Psoas muscle (tissue), 8 donors: ENCODE measurements around the gene ABCA10. TPM values are rescaled to one million over a fixed set of nuclear protein-coding genes. Genes with fewer than 3 reads are reported as not detected.

Experiments used
- ATAC-seq, 4 donors: fragments of 200-7000 bp; cut with Tn5 transposase; one replicate each; pipeline ENCODE4 v1.9.1; 2020; ENCODE audit warnings: moderate library complexity in 3 of 4, mild to moderate bottlenecking in 2 of 4
- DNase-seq, 2 donors: peaks; one replicate each; pipeline ENCODE4 v3.0.0-alpha.2; 2020
- H3K27ac ChIP-seq: fragments of 200-600 bp; one replicate; pipeline ENCODE4 v1.8.0; 2022
- H3K27me3 ChIP-seq, 3 donors: fragments of 200-600 bp in 1 of 3; one replicate each; pipeline versions ENCODE4 v1.6.1 to v1.8.0; 2013 to 2022; ENCODE audit warnings: low read length in 2 of 3, mild to moderate bottlenecking in 2 of 3, moderate library complexity in 1 of 3; ENCODE audit not compliant: insufficient read depth in 3 of 3
- H3K36me3 ChIP-seq, 2 donors: fragments of 200-600 bp in 1 of 2; one replicate each; pipeline versions ENCODE4 v1.6.1 to v1.8.0; 2013 to 2022; ENCODE audit warnings: low read depth in 1 of 2, mild to moderate bottlenecking in 1 of 2, moderate library complexity in 1 of 2; ENCODE audit not compliant: insufficient read depth in 1 of 2
- H3K4me1 ChIP-seq: fragments of 200-600 bp; one replicate; pipeline ENCODE4 v1.8.0; 2022
- H3K4me3 ChIP-seq: fragments of 200-600 bp; one replicate; pipeline ENCODE4 v1.8.0; 2022; ENCODE audit warnings: mild to moderate bottlenecking
- H3K9me3 ChIP-seq: fragments of 200-600 bp; one replicate; pipeline ENCODE4 v1.8.0; 2022
- WGBS, 3 donors: extraction: QIAGEN DNeasy Blood & Tissue Kit; methylation state at CpG; one replicate each; pipeline versions ENCODE4 v1.1.6 to v1.1.7; 2013; 5-methylcytosine and 5-hydroxymethylcytosine counted together
- intact Hi-C, 2 donors: fragments of 100-400 bp; cut with DNase I; formaldehyde crosslinking; loops; one replicate each; pipeline versions ENCODE4 v1.11.0 to v1.14.2; 2022
- polyA plus RNA-seq, 3 donors: library from polyadenylated mRNA; stranded (reverse); fragments of 200-250 nt; gene quantifications; one replicate each; pipeline ENCODE4 v1.2.3, GENCODE V29; 2013
- total RNA-seq, 4 donors: library from RNA; stranded (reverse); fragmentation: NEBNext Ultra II Directional in 2 of 4; extraction: Animal tissue kit (Norgen Biotek cat#: 25700) in 2 of 4; gene quantifications; one replicate each; pipeline versions ENCODE4 v1.2.1 to v1.2.4, GENCODE V29; 2021 to 2023
- TF ChIP-seq, protein P1 (sequence below): fragments of 200-600 bp; IDR thresholded peaks from one replicate; pipeline ENCODE4 v1.8.0; 2022; ENCODE audit warnings: antibody characterized with exemption
- donor health status: healthy with polysubstance abuse.
- donor health status: DM: no; HTN: no; CAD: no; lungs with moderate emphysema.
- donor health status: Bipolar disorder and iron deficiency.
- donor health status: healthy.
- donor health status: DM: yes; HTN: yes; CAD: no.
- donor health status: DM: no; HTN: no; CAD: no.
- donor health status: DM: no; HTN: no; CAD: no.
- donor health status: DM: yes; HTN: yes; CAD: no.

Gene ABCA10
- total and polyA plus RNA-seq, 7 donors, result 1.4 to 9.6 (median 5.0) TPM

DNA sequence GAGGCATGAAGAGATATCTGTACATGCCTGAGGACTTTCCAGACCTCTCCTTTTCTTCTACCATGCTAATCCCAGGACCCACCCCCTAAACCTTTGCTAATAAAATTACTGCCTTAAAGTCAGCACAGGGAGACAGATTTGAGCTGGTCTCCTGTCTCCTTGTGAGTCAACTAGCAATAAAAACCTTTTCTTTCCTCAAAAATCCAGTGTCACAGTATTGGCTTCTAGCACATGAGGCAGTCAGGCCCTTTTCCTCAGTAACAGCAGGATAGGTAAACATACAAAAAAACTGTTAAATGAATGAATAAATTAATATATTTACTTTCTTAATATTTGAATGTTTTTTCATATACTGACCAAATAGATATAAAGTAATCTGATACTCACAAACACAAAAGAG, 41.3 kb downstream of the ABCA10 start:
- Histone ChIP-seq H3K36me3 (peaks cover 0 to 100% of the 10 kb centered on the region in 2 donors), H3K4me1 (no peaks in the 10 kb centered on the region), H3K9me3 (no peaks in the 10 kb centered on the region), H3K4me3 (no peak overlapping the region), H3K27ac (no peak overlapping the region), H3K27me3 (no peaks in the 10 kb centered on the region)
- TF ChIP-seq, protein P1, sequence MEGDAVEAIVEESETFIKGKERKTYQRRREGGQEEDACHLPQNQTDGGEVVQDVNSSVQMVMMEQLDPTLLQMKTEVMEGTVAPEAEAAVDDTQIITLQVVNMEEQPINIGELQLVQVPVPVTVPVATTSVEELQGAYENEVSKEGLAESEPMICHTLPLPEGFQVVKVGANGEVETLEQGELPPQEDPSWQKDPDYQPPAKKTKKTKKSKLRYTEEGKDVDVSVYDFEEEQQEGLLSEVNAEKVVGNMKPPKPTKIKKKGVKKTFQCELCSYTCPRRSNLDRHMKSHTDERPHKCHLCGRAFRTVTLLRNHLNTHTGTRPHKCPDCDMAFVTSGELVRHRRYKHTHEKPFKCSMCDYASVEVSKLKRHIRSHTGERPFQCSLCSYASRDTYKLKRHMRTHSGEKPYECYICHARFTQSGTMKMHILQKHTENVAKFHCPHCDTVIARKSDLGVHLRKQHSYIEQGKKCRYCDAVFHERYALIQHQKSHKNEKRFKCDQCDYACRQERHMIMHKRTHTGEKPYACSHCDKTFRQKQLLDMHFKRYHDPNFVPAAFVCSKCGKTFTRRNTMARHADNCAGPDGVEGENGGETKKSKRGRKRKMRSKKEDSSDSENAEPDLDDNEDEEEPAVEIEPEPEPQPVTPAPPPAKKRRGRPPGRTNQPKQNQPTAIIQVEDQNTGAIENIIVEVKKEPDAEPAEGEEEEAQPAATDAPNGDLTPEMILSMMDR, result no peak
- DNase-seq (no peak), ATAC-seq (no peak)
- intact Hi-C loops, result no loop called here

DNA sequence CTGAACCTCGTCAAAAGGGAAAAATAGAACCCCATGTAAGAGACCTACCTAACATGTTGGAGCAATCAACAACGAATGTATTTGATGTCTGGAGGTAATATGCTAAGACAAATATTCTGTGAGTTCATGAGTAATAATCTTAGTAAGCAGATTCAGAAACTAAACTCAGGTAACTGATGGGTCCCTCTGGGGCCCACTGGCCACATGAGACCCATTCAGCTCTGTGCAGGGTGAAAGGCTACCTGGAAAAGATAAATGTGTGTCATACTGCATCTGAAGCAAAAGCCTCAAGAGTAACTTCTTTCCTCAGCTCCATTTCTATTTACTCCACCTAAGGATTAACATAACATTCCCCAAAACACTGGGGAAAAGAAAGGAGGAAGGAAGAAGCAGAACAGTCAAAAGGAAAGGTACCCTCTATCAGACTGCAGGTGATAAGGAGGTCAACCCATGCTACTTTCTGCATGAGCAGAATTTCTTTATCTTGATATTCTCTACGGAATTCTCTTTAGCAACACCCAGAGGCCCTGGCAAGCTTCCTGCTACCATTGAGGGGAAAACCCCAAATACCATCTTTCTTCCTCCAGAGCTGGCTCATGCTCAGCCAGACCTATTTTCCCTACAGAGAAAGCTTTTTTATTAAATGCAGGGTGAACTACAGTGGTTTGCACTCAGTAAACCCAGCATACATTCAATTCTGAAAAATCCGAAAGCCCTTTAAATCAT, 49.2 kb downstream of the ABCA10 start:
- H3K4me1 ChIP-seq, result no peaks in the 10 kb centered on the region
- ATAC-seq (no peak), DNase-seq (no peak)
- no peak overlapping the region for H3K27ac ChIP-seq
- no peak overlapping the region for H3K4me3 ChIP-seq
- WGBS, 3 donors, result 78 to 88% (median 83%) methylated on average over 4 of the region's 4 CpGs
- intact Hi-C loops, result no loop called here
- TF ChIP-seq, protein P1, result no peak
- H3K36me3 ChIP-seq, result peaks cover 0 to 95% of the 10 kb centered on the region in 2 donors
- H3K27me3 ChIP-seq, result no peaks in the 10 kb centered on the region
- no peaks in the 10 kb centered on the region for H3K9me3 ChIP-seq

DNA sequence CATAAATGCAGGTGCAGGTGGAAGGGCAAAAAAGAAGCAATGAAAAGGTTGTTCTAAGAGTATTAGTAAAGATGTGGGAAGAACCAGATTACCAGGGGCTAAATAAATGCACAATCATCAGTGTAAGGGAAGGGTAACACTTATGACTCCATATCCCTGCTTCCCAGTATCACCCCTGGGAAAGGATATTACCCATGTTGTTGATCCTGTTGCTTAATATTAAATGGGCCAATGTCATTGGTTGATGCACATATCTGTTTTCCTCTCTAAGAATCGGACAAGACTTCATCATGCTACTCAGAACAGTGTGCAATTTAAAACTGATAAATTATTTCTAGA, 52.2 kb downstream of the ABCA10 start:
- TF ChIP-seq, protein P1, result no peak
- intact Hi-C loops, result no loop called here

DNA sequence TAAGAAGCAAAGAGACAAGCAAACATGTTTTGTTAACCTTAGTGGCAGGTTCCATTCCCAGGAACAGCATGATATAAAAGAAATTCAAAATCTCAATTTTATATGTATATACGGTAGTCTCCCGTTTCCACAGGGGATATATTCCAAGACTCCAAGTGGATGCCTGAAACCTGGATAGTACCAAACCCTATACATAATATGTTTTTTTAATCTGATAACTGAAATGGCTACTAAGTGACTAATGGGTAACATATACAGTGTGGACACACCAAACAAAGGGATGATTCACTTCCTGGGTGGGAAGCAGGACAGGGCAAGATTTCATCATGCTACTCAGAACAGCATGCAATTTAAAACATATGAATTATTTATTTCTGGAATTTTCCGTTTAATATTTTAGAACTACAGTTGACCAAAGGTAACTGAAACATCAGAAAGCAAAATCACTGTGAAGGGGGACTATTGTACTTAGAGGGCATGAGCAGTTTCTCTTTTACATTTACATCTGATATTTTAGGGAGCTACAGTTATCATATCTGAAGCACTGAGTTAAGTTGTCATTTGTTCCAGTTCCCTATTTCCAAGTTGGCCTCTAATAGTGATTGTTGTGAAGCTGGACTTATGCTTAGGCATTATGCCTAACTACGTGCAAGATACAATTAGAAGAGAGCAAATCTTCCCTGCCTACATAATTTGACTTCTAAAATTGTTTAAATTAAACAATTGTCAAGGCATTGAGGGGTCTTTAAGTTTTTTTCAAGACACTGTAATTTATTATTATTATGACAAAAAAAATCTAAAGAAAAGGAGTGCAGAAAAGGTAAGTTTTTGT, 52.8 kb downstream of the ABCA10 start:
- TF ChIP-seq, protein P1, result no peak

More for the DNA sequence above, 52.2 kb downstream of the ABCA10 start:
- WGBS, 3 donors, result 92 to 97% (median 94%) methylated on average over 1 of the region's 1 CpG
- no peak overlapping the region for H3K4me3 ChIP-seq
- no peak for ATAC-seq
- no peaks in the 10 kb centered on the region for H3K27me3 ChIP-seq
- no peaks in the 10 kb centered on the region for H3K9me3 ChIP-seq
- peaks cover 0 to 91% of the 10 kb centered on the region in 2 donors for H3K36me3 ChIP-seq
- H3K4me1 ChIP-seq, result no peaks in the 10 kb centered on the region
- no peak overlapping the region for H3K27ac ChIP-seq
- no peak for DNase-seq

More for the DNA sequence above, 52.8 kb downstream of the ABCA10 start:
- H3K27ac ChIP-seq, result no peak overlapping the region
- intact Hi-C loops, result no loop called here
- H3K27me3 ChIP-seq, result no peaks in the 10 kb centered on the region
- ATAC-seq, result peak in 3 of 4 donors; percentile 37 to 56 (median 53)
- peaks cover 0 to 87% of the 10 kb centered on the region in 2 donors for H3K36me3 ChIP-seq
- no peaks in the 10 kb centered on the region for H3K9me3 ChIP-seq
- no peaks in the 10 kb centered on the region for H3K4me1 ChIP-seq
- H3K4me3 ChIP-seq, result no peak overlapping the region
- WGBS, 3 donors, result 86 to 92% (median 88%) methylated on average over 4 of the region's 4 CpGs
- DNase-seq, result no peak
